PC-3 (cell line): Measurements from ENCODE around the gene BROX. TPM values are rescaled to one million over a fixed set of nuclear protein-coding genes. Genes with fewer than 3 reads are reported as not detected.

Source experiments
- ATAC-seq: fragments of 200-7000 bp; cut with Tn5 transposase; 2 replicates; pipeline ENCODE4 v1.9.1; 2020; ENCODE audit warnings: mild to moderate bottlenecking, moderate library complexity
- BruUV-seq: library from RNA; stranded (reverse); fragments of 400-500 nt; replicated peaks from 2 replicates; lab custom pipeline; 2021; lab: Mats Ljungman, UMichigan
- CTCF ChIA-PET: fragments of 300-600 bp; sonication (Branson Sonifier 250); formaldehyde crosslinking; loops from one replicate; lab custom pipeline; 2022; ENCODE audit warnings: antibody characterized with exemption; lab: Charles Lee
- POLR2A ChIA-PET: fragments of 300-600 bp; sonication (Branson Sonifier 250); formaldehyde crosslinking; loops from one replicate; lab custom pipeline; 2022; ENCODE audit warnings: antibody characterized with exemption; ENCODE audit not compliant: unreplicated experiment; lab: Charles Lee
- DNase-seq: peaks from one replicate; pipeline ENCODE4 v3.0.0-alpha.2; 2015
- H2AFZ ChIP-seq: fragments of 300-600 bp; sonication (generic); 2 replicates; pipeline ENCODE4 v1.6.0; 2016; ENCODE audit warnings: antibody characterized with exemption, low read length
- H3F3A ChIP-seq: fragments of 300-600 bp; sonication (generic); one replicate; pipeline ENCODE4 v1.6.0; 2017; ENCODE audit warnings: antibody characterized with exemption, low read length, control low read depth, mild to moderate bottlenecking; ENCODE audit not compliant: unreplicated experiment
- H3K27ac ChIP-seq: fragments of 300-600 bp; sonication (generic); 2 replicates; pipeline ENCODE4 v1.5.1; 2016; ENCODE audit warnings: mild to moderate bottlenecking, low read length
- H3K27me3 ChIP-seq: fragments of 300-600 bp; sonication (generic); 2 replicates; pipeline ENCODE4 v1.6.1; 2016; ENCODE audit warnings: low read length, mixed read lengths
- H3K36me3 ChIP-seq: fragments of 300-600 bp; sonication (generic); 2 replicates; pipeline ENCODE4 v1.6.1; 2016; ENCODE audit warnings: low read depth, mixed run types, low read length, mixed read lengths
- H3K4me1 ChIP-seq: fragments of 300-600 bp; sonication (generic); 2 replicates; pipeline ENCODE4 v1.5.1; 2016; ENCODE audit warnings: low read length; ENCODE audit not compliant: insufficient read depth
- H3K4me2 ChIP-seq: fragments of 300-600 bp; sonication (generic); 2 replicates; pipeline ENCODE4 v1.6.0; 2016; ENCODE audit warnings: low read length
- H3K4me3 ChIP-seq: fragments of 300-600 bp; sonication (generic); 2 replicates; pipeline ENCODE4 v1.5.1; 2016; ENCODE audit warnings: mild to moderate bottlenecking, low read length, mixed read lengths
- H3K79me2 ChIP-seq: fragments of 300-600 bp; sonication (generic); 2 replicates; pipeline ENCODE4 v1.6.1; 2017; ENCODE audit warnings: low read length, mixed read lengths
- H3K9ac ChIP-seq: fragments of 300-600 bp; sonication (generic); 2 replicates; pipeline ENCODE4 v1.6.0; 2016; ENCODE audit warnings: mild to moderate bottlenecking, low read length
- H3K9me2 ChIP-seq: fragments of 300-600 bp; sonication (generic); replicated peaks from 2 replicates; pipeline ENCODE4 v1.6.1; 2016; ENCODE audit warnings: mixed run types, low read length, mixed read lengths
- H3K9me3 ChIP-seq: fragments of 300-600 bp; sonication (generic); 2 replicates; pipeline ENCODE4 v1.6.1; 2016; ENCODE audit warnings: low read length, mixed read lengths
- H4K20me1 ChIP-seq: fragments of 300-600 bp; sonication (generic); 2 replicates; pipeline ENCODE4 v1.6.1; 2016; ENCODE audit warnings: low read length, mixed read lengths
- EZH2 ChIP-seq: fragments of 300-600 bp; sonication (generic); IDR thresholded peaks from one replicate; pipeline ENCODE4 v1.6.1; 2017; ENCODE audit warnings: antibody characterized with exemption, mild to moderate bottlenecking, low read length; ENCODE audit not compliant: unreplicated experiment
- EZH2phosphoT487 ChIP-seq: fragments of 300-600 bp; sonication (generic); IDR thresholded peaks from 2 replicates; pipeline ENCODE4 v1.6.1; 2018; ENCODE audit warnings: mild to moderate bottlenecking, antibody characterized with exemption, low read length, borderline replicate concordance
- intact Hi-C: fragments of 100-400 bp; cut with micrococcal nuclease; formaldehyde crosslinking; loops from 2 replicates; pipeline ENCODE4 v1.9.0; 2023
- total RNA-seq: library from RNA; depleted of rRNA; stranded (reverse); fragments of >200 nt; gene quantifications from 2 replicates; pipeline ENCODE4 v1.2.3, GENCODE V29; 2014
- TF ChIP-seq, protein P1 (sequence below): fragments of 300-600 bp; sonication (generic); conservative IDR thresholded peaks from 2 replicates; pipeline ENCODE4 v1.5.1; 2017; ENCODE audit warnings: antibody characterized with exemption, low read depth, mild to moderate bottlenecking, low read length

The BROX gene
- total RNA-seq, 1 experiment from 2014 or later: 68.4 TPM

DNA sequence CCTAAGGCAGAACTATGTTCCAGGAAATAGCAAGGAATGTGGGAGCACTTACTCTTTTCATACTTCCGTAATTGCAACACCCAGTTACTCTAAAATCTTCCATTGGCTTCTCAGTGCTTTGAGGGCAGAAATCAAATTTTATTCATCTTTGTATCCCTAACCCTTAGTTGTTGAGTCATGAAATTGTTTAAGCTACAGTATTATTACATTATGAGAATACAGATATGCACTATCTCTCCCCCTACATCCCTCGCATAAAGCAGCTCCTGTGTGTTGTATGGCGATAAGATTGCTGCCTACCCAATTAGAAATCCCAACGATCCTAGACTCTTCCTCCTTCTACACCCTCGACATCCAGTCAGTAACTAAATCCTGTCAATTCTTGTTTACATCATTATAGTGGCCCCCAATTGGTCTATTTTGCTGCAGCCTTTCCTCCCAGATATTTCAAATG lies 2.6 kb upstream of the BROX start:
- Histone ChIP-seq H3K9me2 (no peaks in the 10 kb centered on the region), H4K20me1 (0 out of 2 replicates have a peak, but pooled peaks cover 7% of the 10 kb centered on the region), H3K4me3 (peak overlapping the region; percentile 79; the same call in 1 of the 2 replicates), H3K27me3 (no peaks in the 10 kb centered on the region), H2AFZ (no peak overlapping the region), H3K79me2 (peaks cover 86% of the 10 kb centered on the region), H3K4me2 (peak overlapping the region; percentile 95), H3K27ac (no peak overlapping the region), H3F3A (peaks cover 5% of the 10 kb centered on the region), H3K4me1 (peaks cover 19% of the 10 kb centered on the region), H3K36me3 (no peaks in the 10 kb centered on the region), H3K9ac (no peak overlapping the region), H3K9me3 (no peaks in the 10 kb centered on the region)
- ATAC-seq: no peak
- no peak for DNase-seq
- BruUV-seq: no TSS peak
- ChIA-PET CTCF (no interaction called here), POLR2A (no interaction called here)
- intact Hi-C loops: loop anchor here (5.0 kb wide), 2 partner anchors 107 to 1922 kb away; partner anchors contain the start of gene MTARC1
- TF ChIP-seq, protein P1, sequence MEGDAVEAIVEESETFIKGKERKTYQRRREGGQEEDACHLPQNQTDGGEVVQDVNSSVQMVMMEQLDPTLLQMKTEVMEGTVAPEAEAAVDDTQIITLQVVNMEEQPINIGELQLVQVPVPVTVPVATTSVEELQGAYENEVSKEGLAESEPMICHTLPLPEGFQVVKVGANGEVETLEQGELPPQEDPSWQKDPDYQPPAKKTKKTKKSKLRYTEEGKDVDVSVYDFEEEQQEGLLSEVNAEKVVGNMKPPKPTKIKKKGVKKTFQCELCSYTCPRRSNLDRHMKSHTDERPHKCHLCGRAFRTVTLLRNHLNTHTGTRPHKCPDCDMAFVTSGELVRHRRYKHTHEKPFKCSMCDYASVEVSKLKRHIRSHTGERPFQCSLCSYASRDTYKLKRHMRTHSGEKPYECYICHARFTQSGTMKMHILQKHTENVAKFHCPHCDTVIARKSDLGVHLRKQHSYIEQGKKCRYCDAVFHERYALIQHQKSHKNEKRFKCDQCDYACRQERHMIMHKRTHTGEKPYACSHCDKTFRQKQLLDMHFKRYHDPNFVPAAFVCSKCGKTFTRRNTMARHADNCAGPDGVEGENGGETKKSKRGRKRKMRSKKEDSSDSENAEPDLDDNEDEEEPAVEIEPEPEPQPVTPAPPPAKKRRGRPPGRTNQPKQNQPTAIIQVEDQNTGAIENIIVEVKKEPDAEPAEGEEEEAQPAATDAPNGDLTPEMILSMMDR: no peak

GRCh38 chr1:222711319-222712252 lies 778 bp upstream of the BROX start:
- H3K27ac ChIP-seq: peak overlapping the region; percentile 66
- H3K9ac ChIP-seq: peak overlapping the region; percentile 73
- H4K20me1 ChIP-seq: 0 out of 2 replicates have a peak, but pooled peaks cover 7% of the 10 kb centered on the region
- ChIA-PET CTCF (no interaction called here), POLR2A (interaction anchor here (0.5 to 0.8 kb wide), 3 partner anchors 41 to 247 kb away, joined by 4 to 7 read pairs (median 5); no protein-coding TSS in a partner anchor)
- TSS peak; percentile 49 for BruUV-seq
- peak overlapping the region; percentile 95 for H3K4me2 ChIP-seq
- H2AFZ ChIP-seq: peak overlapping the region; percentile 86
- peaks cover 4% of the 10 kb centered on the region; the same call in 1 of the 2 replicates for H3K36me3 ChIP-seq
- H3K27me3 ChIP-seq: no peaks in the 10 kb centered on the region
- intact Hi-C loops: loop anchor here (2.0 to 5.0 kb wide), 3 partner anchors 69 to 1924 kb away; partner anchors contain the start of gene MTARC1
- peaks cover 5% of the 10 kb centered on the region for H3F3A ChIP-seq
- H3K9me3 ChIP-seq: no peaks in the 10 kb centered on the region
- H3K4me1 ChIP-seq: peaks cover 19% of the 10 kb centered on the region
- no peak for TF ChIP-seq EZH2
- peak; percentile 72 for TF ChIP-seq EZH2phosphoT487
- TF ChIP-seq, protein P1: no peak
- peak; percentile 94 for DNase-seq
- H3K4me3 ChIP-seq: peak overlapping the region; percentile 79
- peaks cover 71% of the 10 kb centered on the region for H3K79me2 ChIP-seq
- H3K9me2 ChIP-seq: no peaks in the 10 kb centered on the region
- ATAC-seq: peak; percentile 55
